ENCODE results near the gene KAT6B. TPM values are rescaled to one million over a fixed set of nuclear protein-coding genes. Genes with fewer than 3 reads are reported as not detected.

The KAT6B gene
- total and polyA plus RNA-seq, 7 donors, result 2.1 to 21.3 (median 16.9) TPM

- ATAC-seq (no peak), DNase-seq (no peak)
- 93 to 97% (median 93%) methylated on average over 5 of the region's 5 CpGs for WGBS, 3 donors
- Histone ChIP-seq H3K27me3 (ENCODE audit: insufficient read depth in 3 of 3, low read length in 2 of 3) (no peaks in the 10 kb centered on the region), H3K4me1 (peaks cover 20% of the 10 kb centered on the region), H3K27ac (no peak overlapping the region), H3K36me3 (ENCODE audit: insufficient read depth in 1 of 2, low read depth in 1 of 2) (no peaks in the 10 kb centered on the region), H3K4me3 (no peak overlapping the region), H3K9me3 (no peaks in the 10 kb centered on the region)
- TF ChIP-seq CTCF (IDR thresholded peaks at IDR 0.05), result no peak
- intact Hi-C loops (cut with DNase I), result no loop called here
Measured at GRCh38 chr10:74955796-74956195, 129.4 kb downstream of the KAT6B start.

GRCh38 chr10:74956555-74957111 lies 130.2 kb downstream of the KAT6B start:
- no peak for TF ChIP-seq CTCF (IDR thresholded peaks at IDR 0.05)
- intact Hi-C loops (cut with DNase I), result no loop called here
- H3K36me3 ChIP-seq (ENCODE audit: insufficient read depth in 1 of 2, low read depth in 1 of 2), result no peaks in the 10 kb centered on the region
- no peak overlapping the region for H3K4me3 ChIP-seq
- H3K27ac ChIP-seq, result no peak overlapping the region
- DNase-seq (no peak), ATAC-seq (no peak)
- 97 to 100% (median 100%) methylated on average over 1 of the region's 1 CpG for WGBS, 3 donors
- peaks cover 26% of the 10 kb centered on the region for H3K4me1 ChIP-seq
- H3K9me3 ChIP-seq, result no peaks in the 10 kb centered on the region
- H3K27me3 ChIP-seq (ENCODE audit: insufficient read depth in 3 of 3, low read length in 2 of 3), result no peaks in the 10 kb centered on the region

- Histone ChIP-seq H3K4me3 (no peak overlapping the region), H3K9me3 (no peaks in the 10 kb centered on the region), H3K27ac (no peak overlapping the region), H3K4me1 (peaks cover 26% of the 10 kb centered on the region), H3K27me3 (ENCODE audit: insufficient read depth in 3 of 3, low read length in 2 of 3) (no peaks in the 10 kb centered on the region), H3K36me3 (ENCODE audit: insufficient read depth in 1 of 2, low read depth in 1 of 2) (no peaks in the 10 kb centered on the region)
- no peak for ATAC-seq
- no peak for DNase-seq
- intact Hi-C loops (cut with DNase I), result no loop called here
- no peak for TF ChIP-seq CTCF (IDR thresholded peaks at IDR 0.05)
- WGBS, 3 donors, result 38 to 52% (median 43%) methylated on average over 9 of the region's 9 CpGs
Measured at GRCh38 chr10:74957285-74957961, 131.0 kb downstream of the KAT6B start.

GRCh38 chr10:74958316-74958715 lies 131.9 kb downstream of the KAT6B start:
- no peaks in the 10 kb centered on the region for H3K36me3 ChIP-seq (ENCODE audit: insufficient read depth in 1 of 2, low read depth in 1 of 2)
- no peak for DNase-seq
- no peak overlapping the region for H3K27ac ChIP-seq
- no peak for TF ChIP-seq CTCF (IDR thresholded peaks at IDR 0.05)
- no peak for ATAC-seq
- H3K9me3 ChIP-seq, result no peaks in the 10 kb centered on the region
- intact Hi-C loops (cut with DNase I), result no loop called here
- H3K4me1 ChIP-seq, result peaks cover 29% of the 10 kb centered on the region
- H3K27me3 ChIP-seq (ENCODE audit: insufficient read depth in 3 of 3, low read length in 2 of 3), result no peaks in the 10 kb centered on the region
- no peak overlapping the region for H3K4me3 ChIP-seq
- 96 to 99% (median 96%) methylated on average over 3 of the region's 3 CpGs for WGBS, 3 donors
